ENCODE results near the gene UGT1A8. TPM values are rescaled to one million over a fixed set of nuclear protein-coding genes. Genes with fewer than 3 reads are reported as not detected.
"Not testable (repeated sequence)": the region's sequence is repeated elsewhere in the genome, so short reads cannot be mapped to it uniquely, and the experiment has no call there.

The UGT1A8 gene
- total and polyA plus RNA-seq, 7 donors: not detected

- no peak for ATAC-seq
- no peaks in the 10 kb centered on the region for H3K9me3 ChIP-seq
- TF ChIP-seq, protein P1, sequence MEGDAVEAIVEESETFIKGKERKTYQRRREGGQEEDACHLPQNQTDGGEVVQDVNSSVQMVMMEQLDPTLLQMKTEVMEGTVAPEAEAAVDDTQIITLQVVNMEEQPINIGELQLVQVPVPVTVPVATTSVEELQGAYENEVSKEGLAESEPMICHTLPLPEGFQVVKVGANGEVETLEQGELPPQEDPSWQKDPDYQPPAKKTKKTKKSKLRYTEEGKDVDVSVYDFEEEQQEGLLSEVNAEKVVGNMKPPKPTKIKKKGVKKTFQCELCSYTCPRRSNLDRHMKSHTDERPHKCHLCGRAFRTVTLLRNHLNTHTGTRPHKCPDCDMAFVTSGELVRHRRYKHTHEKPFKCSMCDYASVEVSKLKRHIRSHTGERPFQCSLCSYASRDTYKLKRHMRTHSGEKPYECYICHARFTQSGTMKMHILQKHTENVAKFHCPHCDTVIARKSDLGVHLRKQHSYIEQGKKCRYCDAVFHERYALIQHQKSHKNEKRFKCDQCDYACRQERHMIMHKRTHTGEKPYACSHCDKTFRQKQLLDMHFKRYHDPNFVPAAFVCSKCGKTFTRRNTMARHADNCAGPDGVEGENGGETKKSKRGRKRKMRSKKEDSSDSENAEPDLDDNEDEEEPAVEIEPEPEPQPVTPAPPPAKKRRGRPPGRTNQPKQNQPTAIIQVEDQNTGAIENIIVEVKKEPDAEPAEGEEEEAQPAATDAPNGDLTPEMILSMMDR (IDR thresholded peaks at IDR 0.05): no peak
- H3K4me3 ChIP-seq: no peak overlapping the region
- 53 to 60% (median 56%) methylated on average over 5 of the region's 5 CpGs for WGBS, 3 donors
- intact Hi-C loops (cut with DNase I): no loop called here
- no peaks in the 10 kb centered on the region for H3K4me1 ChIP-seq
- H3K27me3 ChIP-seq (ENCODE audit: insufficient read depth in 3 of 3, low read length in 2 of 3): no peaks in the 10 kb centered on the region
- no peak overlapping the region for H3K27ac ChIP-seq
- no peaks in the 10 kb centered on the region for H3K36me3 ChIP-seq (ENCODE audit: insufficient read depth in 1 of 2, low read depth in 1 of 2)
- no peak for DNase-seq
These were observed 127.8 kb downstream of the UGT1A8 start for GRCh38 chr2:233745073-233745755.

DNA sequence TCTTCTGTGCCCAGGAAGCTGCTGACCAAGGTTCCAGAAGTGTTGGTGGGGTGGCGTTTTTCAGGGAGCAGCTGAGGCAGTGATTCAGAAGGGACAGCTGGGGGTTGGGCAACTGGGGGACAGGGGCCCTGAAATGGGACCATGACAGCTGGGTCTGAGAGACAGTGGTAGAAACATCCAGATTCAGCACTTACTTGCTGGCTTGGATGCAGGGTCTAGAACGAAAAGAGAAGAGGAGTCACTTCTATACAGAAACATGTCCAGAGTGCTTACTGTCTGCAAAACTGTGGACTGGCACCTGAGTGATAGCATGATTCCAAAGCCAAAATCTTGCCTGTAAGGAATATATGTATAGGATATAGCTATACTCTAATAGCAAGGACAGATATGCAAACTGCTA is 128.4 kb downstream of the UGT1A8 start:
- DNase-seq; H3K36me3 ChIP-seq (ENCODE audit: insufficient read depth in 1 of 2, low read depth in 1 of 2); H3K27me3 ChIP-seq (ENCODE audit: insufficient read depth in 3 of 3, low read length in 2 of 3); ATAC-seq; H3K4me3 ChIP-seq; H3K4me1 ChIP-seq; H3K9me3 ChIP-seq; H3K27ac ChIP-seq; intact Hi-C loops (cut with DNase I): not testable (repeated sequence)
- 55 to 72% (median 56%) methylated on average over 2 of the region's 2 CpGs for WGBS, 3 donors

- TF ChIP-seq, protein P1 (IDR thresholded peaks at IDR 0.05): no peak
- intact Hi-C loops (cut with DNase I): no loop called here
- no peaks in the 10 kb centered on the region for H3K27me3 ChIP-seq (ENCODE audit: insufficient read depth in 3 of 3, low read length in 2 of 3)
- no peak overlapping the region for H3K4me3 ChIP-seq
- H3K9me3 ChIP-seq: no peaks in the 10 kb centered on the region
- H3K27ac ChIP-seq: no peak overlapping the region
- 69 to 71% (median 70%) methylated on average over 10 of the region's 10 CpGs for WGBS, 3 donors
- ATAC-seq (no peak), DNase-seq (no peak)
- H3K36me3 ChIP-seq (ENCODE audit: insufficient read depth in 1 of 2, low read depth in 1 of 2): no peaks in the 10 kb centered on the region
- H3K4me1 ChIP-seq: no peaks in the 10 kb centered on the region
These were observed 129.2 kb downstream of the UGT1A8 start for GRCh38 chr2:233746475-233747282.

DNA sequence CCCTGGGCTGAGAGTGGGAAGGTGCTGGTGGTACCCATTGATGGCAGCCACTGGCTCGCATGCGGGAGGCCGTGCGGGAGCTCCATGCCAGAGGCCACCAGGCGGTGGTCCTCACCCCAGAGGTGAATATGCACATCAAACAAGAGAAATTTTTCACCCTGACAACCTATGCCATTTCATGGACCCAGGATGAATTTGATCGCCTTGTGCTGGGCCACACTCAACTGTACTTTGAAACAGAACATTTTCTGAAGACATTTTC is 129.8 kb downstream of the UGT1A8 start:
- no peaks in the 10 kb centered on the region for H3K36me3 ChIP-seq (ENCODE audit: insufficient read depth in 1 of 2, low read depth in 1 of 2)
- no peak for ATAC-seq
- 87 to 97% (median 92%) methylated on average over 6 of the region's 6 CpGs for WGBS, 3 donors
- H3K4me1 ChIP-seq: no peaks in the 10 kb centered on the region
- H3K4me3 ChIP-seq: no peak overlapping the region
- intact Hi-C loops (cut with DNase I): no loop called here
- no peak overlapping the region for H3K27ac ChIP-seq
- TF ChIP-seq, protein P1 (IDR thresholded peaks at IDR 0.05): no peak
- DNase-seq: no peak
- no peaks in the 10 kb centered on the region for H3K27me3 ChIP-seq (ENCODE audit: insufficient read depth in 3 of 3, low read length in 2 of 3)
- H3K9me3 ChIP-seq: no peaks in the 10 kb centered on the region

DNA sequence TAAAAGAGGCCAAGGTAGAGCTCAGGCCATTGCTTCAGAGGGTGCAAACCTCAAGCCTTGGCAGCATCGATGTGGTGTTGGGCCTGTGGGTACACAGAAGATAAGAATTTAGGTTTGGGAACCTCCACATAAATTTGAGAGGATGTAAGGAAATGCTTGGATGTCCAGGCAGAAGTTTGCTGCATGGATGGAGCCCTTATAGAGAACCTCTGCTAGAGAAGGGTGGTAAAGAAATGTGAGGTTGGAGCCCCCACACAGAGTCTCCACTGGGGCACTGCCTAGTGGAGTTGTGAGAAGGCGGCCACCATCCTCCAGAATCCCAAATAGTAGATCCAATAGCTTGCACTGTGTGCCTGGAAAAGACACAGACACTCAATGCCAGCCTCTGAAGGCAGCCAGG is 133.3 kb downstream of the UGT1A8 start:
- ATAC-seq; H3K27me3 ChIP-seq (ENCODE audit: insufficient read depth in 3 of 3, low read length in 2 of 3); H3K4me1 ChIP-seq; H3K27ac ChIP-seq; H3K36me3 ChIP-seq (ENCODE audit: insufficient read depth in 1 of 2, low read depth in 1 of 2); DNase-seq; intact Hi-C loops (cut with DNase I); H3K4me3 ChIP-seq; H3K9me3 ChIP-seq: not testable (repeated sequence)
- WGBS, 3 donors: 70 to 94% (median 79%) methylated on average over 2 of the region's 2 CpGs

DNA sequence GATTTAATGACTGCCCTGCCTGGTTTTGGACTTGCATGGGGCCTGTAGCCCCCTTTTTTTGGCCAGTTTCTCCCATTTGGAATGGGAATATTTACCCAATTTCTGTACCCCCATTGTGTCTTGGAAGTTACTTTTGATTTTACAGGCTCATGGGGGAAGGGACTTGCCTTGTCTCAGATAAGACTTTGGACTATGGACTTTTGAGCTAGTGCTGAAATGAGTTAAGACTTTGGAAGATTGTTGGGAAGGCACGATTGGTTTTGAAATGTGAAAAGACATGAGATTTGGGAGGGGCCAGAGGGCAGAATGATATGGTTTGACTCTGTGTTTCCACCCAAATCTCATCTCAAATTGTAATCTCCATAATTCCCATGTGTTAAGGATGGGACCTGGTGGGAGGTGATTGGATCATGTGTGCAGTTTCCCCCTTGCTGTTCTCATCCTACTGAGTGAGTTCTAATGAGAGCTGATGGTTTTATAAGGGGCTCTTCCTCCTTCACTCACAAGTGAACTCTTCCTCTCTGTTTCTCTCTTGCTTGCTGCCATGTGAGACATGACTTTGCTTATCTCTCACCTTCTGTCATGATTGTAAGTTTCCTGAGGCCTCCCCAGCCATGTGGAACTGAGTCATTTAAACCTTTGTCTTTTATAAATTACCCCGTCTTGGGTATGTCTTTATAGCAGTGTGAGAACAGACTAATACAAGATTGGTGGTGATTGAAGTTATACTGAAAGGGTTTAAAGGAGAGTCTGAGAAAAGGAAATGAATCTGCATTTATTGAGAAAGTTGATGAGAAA is 134.0 kb downstream of the UGT1A8 start:
- H3K9me3 ChIP-seq; H3K36me3 ChIP-seq (ENCODE audit: insufficient read depth in 1 of 2, low read depth in 1 of 2); intact Hi-C loops (cut with DNase I); H3K27ac ChIP-seq; DNase-seq; H3K4me3 ChIP-seq; H3K27me3 ChIP-seq (ENCODE audit: insufficient read depth in 3 of 3, low read length in 2 of 3); ATAC-seq; H3K4me1 ChIP-seq: not testable (repeated sequence)
- WGBS, 3 donors: 67 to 76% (median 73%) methylated on average over 2 of the region's 2 CpGs
